HG02571 (cell line): ENCODE results near the gene GBE1.
"Not testable (repeated sequence)": the region's sequence is repeated elsewhere in the genome, so short reads cannot be mapped to it uniquely, and the experiment has no call there.

Source experiments
- ATAC-seq: cut with Tn5 transposase; IDR thresholded peaks from one replicate; pipeline ENCODE4 v1.9.1; 2021; ENCODE audit warnings: mild to moderate bottlenecking, moderate library complexity; ENCODE audit not compliant: unreplicated experiment

GBE1 gene

DNA sequence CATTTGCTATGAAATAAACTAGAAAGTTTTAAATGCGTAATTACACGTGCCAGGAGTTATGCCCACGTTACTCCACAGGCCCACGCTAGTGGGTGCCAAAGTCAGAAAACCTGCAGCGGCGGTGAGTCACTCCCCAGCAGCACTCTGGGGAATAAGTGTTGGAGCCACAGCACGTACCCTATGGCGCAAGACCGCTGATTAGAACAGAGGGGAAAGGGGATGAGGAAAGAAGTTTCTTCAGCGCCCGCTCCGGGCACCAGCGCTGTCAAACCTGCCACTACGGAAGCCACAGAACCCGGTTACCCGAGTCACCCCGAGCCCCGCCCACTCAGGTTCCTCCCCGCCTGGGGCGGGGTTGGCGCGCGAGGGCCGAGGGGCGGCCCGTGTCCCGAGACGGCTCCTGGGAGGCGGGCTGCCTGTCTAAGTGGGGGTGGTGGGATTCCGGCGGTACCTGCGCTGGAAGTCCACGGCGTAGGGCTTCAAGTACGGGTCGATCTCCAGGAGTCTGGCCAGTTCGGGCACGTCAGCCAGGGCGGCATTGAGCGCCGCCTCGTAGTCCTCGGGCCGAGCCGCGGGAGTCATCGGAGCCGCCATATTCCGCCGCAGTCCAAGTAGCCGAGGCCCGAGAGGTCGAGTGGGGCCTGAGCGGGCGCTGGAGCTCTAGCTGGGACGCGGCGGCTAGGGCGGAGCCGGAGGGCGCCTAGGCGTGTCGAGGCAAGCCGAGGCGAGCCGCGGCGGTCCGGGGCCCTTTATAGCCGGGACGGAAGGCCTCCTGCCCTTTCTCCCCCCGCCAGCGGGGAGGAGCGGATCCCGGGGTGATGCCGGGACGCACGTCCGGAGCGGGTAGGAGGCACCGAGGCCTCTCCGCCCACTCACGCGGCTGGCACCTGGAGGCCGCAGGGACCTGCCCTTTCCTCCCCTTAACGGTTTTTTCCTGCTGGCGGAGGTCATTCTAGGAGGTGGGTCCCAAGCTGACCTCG is at the start of gene GBE1:
Gene GBE1, minus strand, starts transcription at position 722 of the 980 bp plus-strand sequence. Its CDS starts 128 bp downstream, at position 594.
- peak; percentile 86 for ATAC-seq

DNA sequence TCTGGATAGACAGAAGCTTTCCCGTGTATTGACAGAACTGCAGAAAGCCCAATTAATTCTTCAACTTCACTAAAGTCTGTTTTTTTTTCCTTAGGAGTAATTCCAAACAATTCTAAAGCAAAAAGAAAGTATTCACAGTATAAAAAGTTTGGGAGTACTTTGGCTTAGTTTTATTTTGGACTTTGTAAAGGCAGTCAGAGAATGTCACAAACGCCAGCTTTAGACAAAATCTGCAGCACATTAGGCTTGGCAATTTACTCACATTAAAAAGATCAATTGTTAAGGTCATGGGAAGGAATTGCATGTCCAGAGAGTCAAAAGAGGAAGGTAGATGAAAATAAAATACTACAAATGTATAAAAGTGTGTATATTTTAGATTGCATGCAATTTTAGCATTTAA is 47.5 kb upstream of the GBE1 start:
- no peak for ATAC-seq

DNA sequence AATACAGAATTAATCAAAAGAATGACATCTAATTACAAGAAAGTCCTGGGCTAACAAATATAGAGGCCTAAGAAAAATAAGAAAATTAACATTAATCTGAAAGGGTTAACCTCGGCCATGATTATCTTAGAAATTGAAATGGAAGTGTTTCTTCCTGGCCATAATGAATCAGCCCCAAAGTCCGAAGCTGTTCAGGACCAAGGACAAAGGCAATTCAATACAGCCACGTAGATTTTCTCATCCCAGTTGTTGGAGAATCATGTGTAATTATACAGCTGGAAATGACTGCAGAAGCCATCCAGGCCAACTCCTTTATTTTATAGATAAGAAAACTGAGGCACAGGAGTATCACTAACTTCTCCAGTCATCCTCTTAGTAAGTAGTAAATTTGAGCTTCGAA is 38.0 kb upstream of the GBE1 start:
- no peak for ATAC-seq

DNA sequence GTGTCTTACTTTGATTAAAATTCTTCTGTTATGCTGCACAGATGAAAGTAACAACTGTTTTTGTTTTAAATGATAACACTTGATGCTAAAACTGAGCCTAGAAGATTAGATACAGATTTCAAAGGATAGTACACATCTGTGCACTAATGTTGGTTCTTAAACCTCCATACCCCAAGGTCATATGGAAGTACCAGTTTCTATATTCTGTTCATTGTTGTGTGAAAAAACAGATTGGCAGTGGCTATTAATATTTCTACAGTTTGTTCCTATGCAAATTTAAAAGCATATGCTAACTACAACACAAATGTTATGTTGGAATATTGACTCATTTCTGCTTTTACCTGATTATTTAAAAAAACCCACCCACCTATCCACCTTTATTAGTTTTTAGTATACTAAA is 32.0 kb upstream of the GBE1 start:
- ATAC-seq, result no peak

DNA sequence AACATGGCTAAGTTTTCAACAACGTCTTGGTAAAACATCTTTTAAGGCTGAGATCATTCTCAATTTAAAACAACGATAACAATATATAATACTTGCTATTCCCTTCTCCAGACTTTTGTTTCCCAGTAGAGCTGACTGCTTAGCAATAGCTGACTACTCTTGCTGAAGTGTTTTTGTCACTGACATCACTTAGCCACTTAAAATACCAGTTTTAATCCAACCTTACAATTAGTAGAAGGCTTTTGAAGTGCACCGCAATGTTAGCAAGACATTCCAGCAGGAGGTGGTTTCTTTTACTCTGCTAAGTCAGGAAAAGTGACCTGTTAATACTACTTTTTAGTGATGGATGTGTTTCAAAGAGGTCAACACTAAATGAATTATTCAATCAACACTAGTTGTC is 28.7 kb upstream of the GBE1 start:
- no peak for ATAC-seq

DNA sequence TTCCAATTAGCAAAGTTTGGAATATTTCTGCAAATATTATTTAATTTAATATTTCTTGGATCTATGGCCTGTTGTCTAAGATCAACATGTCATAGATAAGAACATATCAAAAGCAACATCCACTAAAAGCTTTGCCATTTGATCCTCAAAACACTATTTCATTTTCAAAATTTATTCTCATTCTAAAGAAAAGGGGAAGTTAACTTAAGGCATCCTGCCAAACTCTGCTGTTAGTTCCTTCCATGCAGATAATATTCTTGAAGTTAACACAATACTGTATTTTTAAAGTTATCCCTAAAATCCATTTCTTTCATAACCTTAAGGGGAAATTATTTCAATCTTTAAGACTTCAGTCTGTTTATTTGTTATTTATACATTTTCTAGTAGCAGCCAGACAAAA is 28.2 kb upstream of the GBE1 start:
- no peak for ATAC-seq

DNA sequence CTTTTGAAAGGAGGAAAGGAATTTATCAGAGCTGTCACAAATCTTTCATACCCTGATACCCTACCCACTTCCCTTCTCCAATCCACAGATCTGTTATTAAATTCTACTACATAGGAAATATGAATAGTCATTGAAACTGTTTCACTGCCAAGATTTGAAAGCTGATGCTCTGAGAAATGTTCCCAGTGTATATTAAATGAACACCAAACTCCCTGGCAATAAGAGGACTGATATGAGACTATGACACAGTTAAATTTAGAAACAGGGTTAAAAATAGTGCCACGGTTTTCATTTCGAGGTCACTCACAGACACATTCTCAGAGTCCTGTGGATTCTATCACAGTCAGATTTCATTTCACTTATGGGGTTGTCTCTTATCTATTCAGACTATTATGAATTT is 27.2 kb upstream of the GBE1 start:
- no peak for ATAC-seq

DNA sequence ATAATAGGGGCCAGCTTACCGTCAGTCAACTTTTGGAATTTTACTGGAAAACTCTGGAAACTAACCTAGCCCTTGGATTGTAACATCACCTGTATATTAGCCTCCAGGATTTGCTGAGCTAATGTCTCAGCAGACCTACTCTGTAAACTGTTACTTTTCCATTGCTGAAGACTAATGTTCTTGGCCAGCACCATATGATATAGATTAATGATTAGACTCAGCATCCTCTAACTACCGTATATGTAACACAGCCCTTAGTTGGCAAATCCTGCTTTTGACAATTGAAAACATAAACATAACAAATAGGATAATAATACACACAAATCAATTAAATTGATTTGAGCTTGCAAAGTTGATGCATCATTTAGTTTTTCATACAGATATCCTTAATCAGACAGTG is 26.6 kb upstream of the GBE1 start:
- ATAC-seq, result no peak

DNA sequence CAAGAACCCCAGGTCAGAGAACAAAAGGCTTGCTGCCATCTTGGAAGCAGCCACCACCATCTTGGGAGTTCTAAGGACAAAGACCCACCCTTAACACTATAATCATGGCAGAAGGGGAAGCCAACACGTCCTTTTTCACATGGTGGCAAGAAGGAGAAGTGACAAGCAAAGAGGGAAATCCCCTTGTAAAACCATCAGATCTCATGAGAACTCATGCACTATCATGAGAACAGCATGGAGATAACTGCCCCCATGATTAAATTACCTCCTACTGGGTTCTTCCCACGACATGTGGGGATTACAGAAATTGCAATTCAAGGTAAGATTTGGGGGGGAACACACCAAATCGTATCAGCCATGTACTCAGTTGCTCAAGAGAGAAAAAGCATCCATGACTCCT is 21.1 kb upstream of the GBE1 start:
- no peak for ATAC-seq

DNA sequence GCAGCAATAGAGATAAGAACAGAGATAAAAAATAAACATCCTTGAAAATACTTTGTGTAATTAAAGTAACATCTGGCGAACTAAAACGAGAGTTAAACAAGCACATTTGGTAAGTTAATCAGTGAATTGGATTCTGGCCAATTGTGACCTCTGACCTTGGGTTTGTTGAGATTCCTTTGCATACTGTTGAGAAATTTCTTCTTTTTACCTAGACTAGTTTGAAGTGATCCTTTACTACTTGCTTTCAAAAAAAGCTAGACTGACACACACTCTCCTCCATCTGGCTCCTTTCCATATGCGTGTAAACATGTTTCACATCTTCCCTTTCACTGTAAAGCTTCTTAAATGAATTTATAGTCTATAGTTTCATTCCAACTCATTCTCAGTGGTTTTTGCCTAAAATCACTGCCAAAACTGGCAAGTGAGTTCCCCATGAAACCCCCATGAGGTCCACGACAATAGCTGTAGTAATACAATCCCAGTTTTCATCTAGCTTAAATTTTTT is 17.3 kb upstream of the GBE1 start:
- no peak for ATAC-seq

DNA sequence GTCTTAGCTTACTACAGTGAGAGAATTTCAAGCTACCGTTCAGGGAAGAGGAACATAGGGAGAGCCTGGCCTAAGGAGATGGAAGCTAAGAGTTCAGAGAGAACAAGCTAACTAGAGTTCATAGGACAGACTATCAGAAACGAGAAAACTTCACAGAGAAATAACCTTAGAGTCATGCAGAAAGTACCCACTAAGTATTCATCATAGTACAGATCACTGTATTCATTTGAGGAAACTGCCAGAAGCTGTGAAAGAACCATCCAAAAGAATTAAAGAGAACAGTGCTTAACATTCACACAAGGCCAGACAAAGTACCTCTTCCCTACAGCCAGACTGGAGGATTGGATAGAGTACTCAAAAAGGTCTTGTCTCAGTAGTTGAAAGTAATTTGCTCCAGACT is 15.2 kb upstream of the GBE1 start:
- no peak for ATAC-seq

DNA sequence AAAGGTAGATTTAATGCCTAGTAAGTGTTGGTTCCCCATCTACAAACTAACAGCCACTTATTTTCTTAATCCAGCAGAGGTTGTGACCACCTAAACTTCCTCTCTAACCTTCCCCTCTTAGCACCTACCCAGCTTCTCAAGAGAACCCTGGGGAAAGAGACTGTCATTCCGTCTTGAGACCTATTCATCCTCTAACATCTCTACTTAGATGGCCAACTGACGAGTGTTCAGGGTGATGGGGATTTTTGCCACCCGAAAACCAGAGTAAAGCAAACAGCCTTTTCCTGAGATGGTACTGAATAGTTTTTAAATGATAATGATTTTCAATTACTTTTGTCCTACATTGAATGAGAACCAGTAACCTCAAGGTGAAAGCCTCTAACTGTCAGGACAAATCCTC is 9.3 kb upstream of the GBE1 start:
- ATAC-seq, result no peak

DNA sequence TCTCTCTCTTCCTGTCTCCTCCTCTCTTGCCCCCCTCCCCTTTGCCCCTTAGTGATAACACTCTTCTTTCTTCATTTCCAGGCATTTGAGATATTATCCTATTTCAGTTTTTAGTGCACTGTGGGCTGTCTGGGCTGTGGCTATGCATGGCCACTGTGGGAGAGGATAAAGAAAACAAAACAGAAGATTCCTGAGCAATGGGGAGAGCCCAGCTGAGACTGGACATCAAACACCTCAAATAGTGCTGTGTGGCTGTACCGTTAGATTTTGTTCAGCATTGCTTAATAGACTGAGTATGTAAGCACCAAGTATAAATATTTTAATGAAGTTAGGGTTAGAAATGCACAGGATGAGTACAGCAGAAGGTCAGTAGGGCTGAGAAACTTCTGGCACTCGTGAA is 7.9 kb upstream of the GBE1 start:
- ATAC-seq, result no peak

DNA sequence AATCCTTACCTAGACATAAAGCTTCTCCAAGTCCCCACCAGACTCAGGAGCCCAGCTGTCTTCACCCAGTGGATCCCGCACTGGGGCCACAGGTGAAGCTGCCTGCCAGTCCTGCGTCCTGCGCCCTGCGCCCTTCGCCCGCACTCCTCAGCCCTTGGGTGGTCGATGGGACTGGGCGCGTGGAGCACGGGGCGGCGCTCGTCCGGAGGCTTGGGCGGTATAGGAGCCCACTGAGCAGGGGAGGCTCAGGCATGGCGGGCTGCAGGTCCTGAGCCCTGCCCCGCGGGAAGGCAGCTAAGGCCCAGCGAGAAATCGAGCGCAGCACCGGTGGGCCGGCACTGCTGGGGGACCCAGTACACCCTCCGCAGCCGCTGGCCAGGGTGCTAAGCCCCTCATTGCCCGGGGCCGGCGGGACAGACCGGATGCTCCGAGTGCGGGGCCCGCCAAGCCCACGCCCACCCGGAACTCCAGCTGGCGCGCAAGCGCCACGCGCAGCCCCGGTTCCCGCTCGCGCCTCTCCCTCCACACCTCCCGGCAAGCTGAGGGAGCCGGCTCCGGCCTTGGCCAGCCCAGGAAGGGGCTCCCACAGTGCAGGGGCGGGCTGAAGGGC is 5.9 kb upstream of the GBE1 start:
- ATAC-seq, result not testable (repeated sequence)

DNA sequence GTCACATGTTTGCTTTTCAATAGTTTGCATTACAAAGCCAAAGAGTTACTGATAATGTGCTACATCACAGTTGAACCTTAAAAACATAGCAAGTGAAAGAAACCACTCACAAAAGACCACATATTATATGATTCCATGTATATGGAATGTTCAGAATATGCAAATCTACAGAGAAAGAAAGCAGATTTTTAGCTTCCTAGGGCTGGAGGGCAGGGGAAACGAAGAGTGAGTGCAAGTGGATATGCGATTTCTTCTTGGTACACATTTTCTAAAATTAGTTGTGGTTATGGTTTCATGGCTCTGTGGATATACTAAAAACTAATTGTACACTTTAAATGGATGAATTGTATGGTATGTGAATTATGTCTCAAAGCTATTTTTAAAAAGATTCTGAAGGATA is 4.0 kb upstream of the GBE1 start:
- no peak for ATAC-seq

DNA sequence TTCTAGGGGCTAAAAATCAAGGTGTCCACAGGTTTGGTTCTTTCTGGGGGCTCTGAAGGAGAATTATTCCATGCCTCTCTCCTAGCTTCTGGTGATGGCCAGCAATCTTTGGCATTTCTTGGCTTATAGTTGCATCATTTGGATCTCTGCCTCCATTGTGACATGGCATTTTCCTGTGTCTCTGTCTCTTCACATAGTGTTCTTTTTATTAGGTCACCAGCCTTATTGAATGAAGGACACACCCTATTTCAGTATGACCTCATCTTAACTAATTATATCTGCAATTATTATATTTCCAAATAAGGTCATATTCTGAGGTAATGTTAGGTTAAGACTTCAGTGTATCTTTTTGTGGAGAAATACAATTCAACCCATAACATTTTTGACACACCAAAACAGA is 3.2 kb upstream of the GBE1 start:
- no peak for ATAC-seq

DNA sequence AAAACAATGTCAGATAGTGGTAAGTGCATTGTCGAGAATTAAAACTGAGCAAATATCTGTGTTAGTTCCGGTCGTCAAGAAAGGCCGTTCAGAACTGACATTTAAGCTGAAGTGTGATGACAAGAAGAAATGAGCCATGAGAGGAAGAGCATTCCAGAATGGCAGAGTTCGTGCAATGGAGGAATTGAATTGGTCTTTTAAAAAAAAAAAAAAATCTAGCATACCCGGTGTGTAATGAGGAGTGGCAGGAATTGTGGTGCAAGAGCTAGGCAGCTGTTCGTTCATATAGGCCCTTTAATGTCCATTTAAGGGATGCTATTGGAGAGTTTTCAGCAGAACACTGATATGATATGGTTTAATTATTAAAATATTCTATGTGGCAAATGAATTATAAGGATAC is 2.6 kb upstream of the GBE1 start:
- no peak for ATAC-seq

DNA sequence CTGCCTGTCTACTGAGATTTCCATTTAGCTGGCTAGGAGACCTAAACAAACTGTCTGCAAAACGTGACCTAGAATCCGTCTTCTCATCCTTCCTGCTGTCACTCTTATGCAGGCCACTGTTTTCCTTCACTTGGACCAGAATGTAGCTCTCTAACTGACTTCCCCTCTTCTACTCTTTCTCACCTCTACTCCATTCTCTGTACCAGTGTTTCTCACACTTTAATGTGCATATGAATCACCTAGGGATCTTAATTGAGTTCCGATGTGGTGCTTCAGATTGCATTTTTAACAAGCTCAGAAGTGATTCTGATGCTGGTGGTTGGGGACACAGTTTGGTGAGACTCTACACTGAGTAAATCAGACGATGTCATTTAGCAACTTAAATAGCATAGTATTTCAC is 1.6 kb upstream of the GBE1 start:
- no peak for ATAC-seq

DNA sequence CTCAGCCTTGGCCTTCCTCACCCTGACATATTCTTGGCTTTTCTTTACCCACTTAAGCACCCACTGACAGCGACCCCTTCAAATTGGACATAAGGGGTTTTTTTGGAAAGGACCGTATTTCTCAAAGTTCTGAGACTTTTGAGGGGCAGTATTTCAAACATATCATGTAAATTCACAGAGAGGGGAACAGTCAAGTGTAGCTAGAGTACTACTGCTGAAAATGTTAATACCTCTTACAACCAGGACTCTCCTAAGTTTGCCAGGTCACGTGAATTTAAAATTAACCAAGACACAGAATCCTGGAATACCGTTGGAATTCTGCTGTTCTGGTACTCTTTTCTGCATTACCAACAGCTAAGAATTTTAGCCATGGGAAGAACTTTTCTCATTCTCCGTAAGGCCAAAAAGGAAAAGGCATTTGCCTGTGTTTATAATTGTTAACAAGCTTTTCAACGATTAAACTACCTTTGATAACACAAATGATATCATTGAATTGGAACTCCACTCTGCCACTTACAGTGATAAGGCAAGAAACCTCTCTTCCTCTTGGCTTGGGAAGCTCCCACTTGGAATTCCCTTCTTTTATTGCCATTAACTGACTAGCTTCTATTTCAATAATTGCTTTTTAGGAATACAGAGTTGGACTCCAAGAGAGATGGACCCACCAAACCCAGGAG is 597 bp upstream of the GBE1 start:
- no peak for ATAC-seq

DNA sequence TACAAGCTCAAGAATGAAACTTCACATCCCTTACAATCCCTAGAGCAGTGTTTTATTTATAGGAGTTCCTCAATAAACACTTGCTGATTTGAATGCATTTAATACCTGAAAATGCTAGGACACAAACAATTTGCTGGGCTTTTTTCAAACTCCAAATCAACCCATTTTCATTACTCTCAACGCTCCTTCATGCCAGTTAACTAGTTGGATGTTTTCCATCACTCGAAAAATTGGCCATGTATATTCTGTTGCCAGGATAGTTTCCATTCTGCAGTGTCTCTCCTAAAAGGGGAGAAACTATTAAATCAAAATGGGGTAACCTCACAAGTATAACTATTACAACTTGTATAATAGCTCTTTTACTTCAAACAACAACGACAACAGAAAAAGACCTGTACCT is 1.2 kb downstream of the GBE1 start:
- ATAC-seq, result no peak

DNA sequence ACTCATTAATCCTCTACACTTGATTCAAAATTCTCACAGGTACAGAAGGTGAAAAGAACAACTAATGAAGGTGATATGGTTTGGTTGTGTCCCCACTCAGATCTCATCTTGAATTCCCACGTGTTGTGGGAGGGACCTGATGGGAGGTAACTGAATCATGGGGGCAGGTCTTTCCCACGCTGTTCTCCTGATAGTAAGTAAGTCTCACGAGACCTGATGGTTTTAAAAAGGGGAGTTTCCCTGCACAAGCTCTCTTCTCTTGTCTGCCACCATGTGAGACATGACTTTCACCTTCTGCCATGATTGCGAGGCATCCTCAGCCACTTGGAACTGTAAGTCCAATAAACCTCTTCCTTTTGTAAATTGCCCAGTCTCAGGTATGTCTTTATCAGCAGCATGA is 2.7 kb downstream of the GBE1 start:
- not testable (repeated sequence) for ATAC-seq

DNA sequence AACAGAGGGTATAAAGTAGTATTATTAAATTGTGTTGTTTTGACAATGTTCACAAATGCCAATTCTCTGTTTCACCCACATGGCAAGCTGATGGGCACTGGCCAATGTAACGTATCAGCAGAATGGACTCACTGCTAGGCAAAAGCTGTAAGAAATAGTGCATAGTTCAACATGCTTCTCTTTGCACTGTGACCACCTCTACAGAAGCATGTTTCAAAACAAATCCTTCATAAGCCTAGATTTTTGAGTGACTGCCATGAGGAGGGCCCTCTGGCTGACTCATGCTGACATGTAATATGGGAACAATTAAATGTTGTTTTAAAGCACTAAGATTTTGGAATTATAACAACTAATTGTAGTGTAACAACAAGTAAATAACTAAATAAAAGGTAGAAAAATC is 3.2 kb downstream of the GBE1 start:
- no peak for ATAC-seq
